CD4-positive, alpha-beta memory T cell (primary cell): ENCODE data around the gene KRT12. TPM values are rescaled to one million over a fixed set of nuclear protein-coding genes. Genes with fewer than 3 reads are reported as not detected.

Experiments
- CTCF ChIA-PET: fragments of 350-600 bp; sonication (Branson Sonifier 250); formaldehyde crosslinking; loops from one replicate; lab custom pipeline; 2021; ENCODE audit warnings: inconsistent platforms; ENCODE audit not compliant: partially characterized antibody; lab: Charles Lee
- POLR2A ChIA-PET: fragments of 350-600 bp; sonication (Branson Sonifier 250); formaldehyde crosslinking; loops from one replicate; lab custom pipeline; 2021; ENCODE audit not compliant: partially characterized antibody; lab: Charles Lee
- DNase-seq, 5 donors: peaks; one replicate each; pipeline versions ENCODE4 v3.0.0 to v3.0.0-alpha.2; 2020 to 2022; ENCODE audit warnings: mixed read lengths in 1 of 5
- H3K27ac ChIP-seq: one replicate; pipeline ENCODE4 v1.7.0; 2013; ENCODE audit warnings: low read depth, low read length
- H3K27me3 ChIP-seq: 2 replicates; pipeline ENCODE4 v1.7.0; 2013; ENCODE audit warnings: mild to moderate bottlenecking, low read length, moderate library complexity; ENCODE audit not compliant: insufficient read depth
- H3K36me3 ChIP-seq: 2 replicates; pipeline ENCODE4 v1.7.0; 2013; ENCODE audit warnings: mild to moderate bottlenecking, low read length, moderate library complexity; ENCODE audit not compliant: insufficient read depth
- H3K4me1 ChIP-seq: 2 replicates; pipeline ENCODE4 v1.7.0; 2013; ENCODE audit warnings: mild to moderate bottlenecking, low read length, moderate library complexity; ENCODE audit not compliant: insufficient read depth
- H3K4me3 ChIP-seq, 2 donors: one replicate each; pipeline ENCODE4 v1.7.0; 2013; ENCODE audit warnings: low read length in 2 of 2, mild to moderate bottlenecking in 1 of 2
- H3K9me3 ChIP-seq, 2 donors: one replicate each; pipeline ENCODE4 v1.7.0; 2013; ENCODE audit warnings: low read length in 2 of 2, control low read depth in 1 of 2; ENCODE audit not compliant: control insufficient read depth in 1 of 2
- H3K27ac Mint-ChIP-seq, 7 donors: one replicate each; pipeline ENCODE4 v1.8.0; 2020 to 2021; ENCODE audit warnings: mixed read lengths in 7 of 7, mild to moderate bottlenecking in 6 of 7, inconsistent platforms in 3 of 7, moderate library complexity in 3 of 7
- H3K27me3 Mint-ChIP-seq, 2 donors: one replicate each; pipeline ENCODE4 v1.8.0; 2020 to 2021; ENCODE audit warnings: mixed read lengths in 2 of 2
- H3K36me3 Mint-ChIP-seq, 2 donors: one replicate each; pipeline ENCODE4 v1.8.0; 2020 to 2021; ENCODE audit warnings: mixed read lengths in 2 of 2, inconsistent platforms in 1 of 2, mild to moderate bottlenecking in 1 of 2
- H3K4me1 Mint-ChIP-seq, 4 donors: one replicate each; pipeline ENCODE4 v1.8.0; 2020 to 2021; ENCODE audit warnings: mixed read lengths in 4 of 4, mild to moderate bottlenecking in 1 of 4
- H3K4me3 Mint-ChIP-seq, 8 donors: one replicate each; pipeline ENCODE4 v1.8.0; 2020 to 2021; ENCODE audit warnings: mixed read lengths in 8 of 8, mild to moderate bottlenecking in 7 of 8, moderate library complexity in 6 of 8, inconsistent platforms in 3 of 8
- H3K9me3 Mint-ChIP-seq, 8 donors: one replicate each; pipeline ENCODE4 v1.8.0; 2020 to 2021; ENCODE audit warnings: mixed read lengths in 8 of 8, mild to moderate bottlenecking in 5 of 8, inconsistent platforms in 3 of 8, moderate library complexity in 1 of 8
- intact Hi-C: fragments of 100-400 bp; cut with micrococcal nuclease; formaldehyde crosslinking; loops from one replicate; pipeline ENCODE4 v1.15.1; 2023
- polyA plus RNA-seq, 2 donors: library from polyadenylated mRNA; unstranded; fragments of 300-500 nt; fragmentation: Illumina TruSeq; gene quantifications; one replicate each; pipeline ENCODE4 v1.2.3, GENCODE V29; 2021
- total RNA-seq, 2 experiments: library from RNA; stranded (reverse); gene quantifications; one replicate each; pipeline ENCODE4 v1.2.3, GENCODE V29; 2021

The KRT12 gene
- total and polyA plus RNA-seq, 4 experiments from 2014 or later: not detected

DNA sequence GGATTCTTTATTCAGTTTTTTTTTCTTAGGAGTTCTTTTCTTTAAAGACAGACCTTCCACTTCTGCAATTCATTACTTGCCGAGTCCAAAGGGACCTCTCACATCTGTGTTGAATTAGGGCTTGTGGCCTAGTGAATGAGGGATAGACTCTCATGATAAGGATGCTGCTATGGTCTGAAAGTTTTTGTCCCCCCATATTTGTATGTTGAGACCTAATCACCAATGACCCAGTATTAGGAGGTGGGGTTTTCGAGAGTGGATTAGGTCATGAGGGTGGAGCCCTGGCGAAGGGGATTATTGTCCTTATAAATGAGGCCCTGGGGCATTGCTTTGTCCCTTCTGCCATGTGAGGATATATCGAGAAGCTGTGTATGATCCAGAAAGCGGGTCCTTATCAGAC, 9.5 kb downstream of the KRT12 start:
- Histone ChIP-seq H3K27me3 (no peaks in the 10 kb centered on the region), H3K4me1 (no peaks in the 10 kb centered on the region), H3K4me3 (no peak overlapping the region), H3K27ac (no peak overlapping the region), H3K36me3 (no peaks in the 10 kb centered on the region), H3K9me3 (no peaks in the 10 kb centered on the region)
- Mint-ChIP-seq H3K4me1 (peaks cover 0 to 4% (median 2%) of the 10 kb centered on the region in 4 donors), H3K27me3 (peaks cover 7 to 8% of the 10 kb centered on the region in 2 donors), H3K36me3 (no peaks in the 10 kb centered on the region), H3K4me3 (no peak overlapping the region), H3K27ac (peak overlapping the region in 2 of 7 donors; percentile 23 to 59), H3K9me3 (no peaks in the 10 kb centered on the region)
- CTCF ChIA-PET: interaction anchor here (0.6 to 6.1 kb wide), 13 partner anchors 10 to 839 kb away, joined by 3 to 136 read pairs (median 4); no protein-coding TSS in a partner anchor
- POLR2A ChIA-PET: interaction anchor here (0.9 to 1.9 kb wide), 4 partner anchors 39 to 834 kb away, joined by 4 to 8 read pairs (median 5); no protein-coding TSS in a partner anchor
- DNase-seq: no peak
- intact Hi-C loops: loop anchor here (1.0 to 5.0 kb wide), 5 partner anchors 55 to 809 kb away; no protein-coding TSS in a partner anchor

DNA sequence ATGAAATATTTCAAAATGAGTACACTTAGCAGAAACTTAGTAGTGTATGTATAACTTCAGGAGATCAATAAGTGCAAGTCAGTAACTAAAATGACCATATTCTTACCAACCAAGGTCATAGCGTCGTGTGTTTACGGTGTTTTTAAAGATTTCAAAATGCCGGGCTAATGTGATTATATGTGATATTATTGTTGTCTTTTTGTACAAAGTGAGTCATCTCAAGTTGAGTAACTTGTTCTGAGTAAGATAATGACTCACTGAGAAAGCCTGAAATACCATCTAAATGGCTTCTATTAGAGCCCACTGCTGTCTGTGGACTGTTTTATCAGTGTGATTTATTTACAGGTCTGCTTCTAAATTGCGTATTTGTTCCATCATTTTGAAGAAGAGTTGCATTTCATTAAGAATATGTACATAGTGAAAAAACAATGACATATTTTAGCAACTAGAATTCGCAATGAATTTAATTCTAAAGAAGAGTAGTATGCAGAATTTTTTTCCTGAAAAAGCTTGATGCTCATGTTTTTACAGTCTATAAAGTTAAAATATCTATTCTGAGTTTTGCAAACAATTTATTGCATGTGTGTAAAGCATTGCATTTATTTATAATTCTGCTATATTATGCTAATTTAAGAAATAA, 12.7 kb downstream of the KRT12 start:
- Mint-ChIP-seq H3K36me3 (no peaks in the 10 kb centered on the region), H3K9me3 (no peaks in the 10 kb centered on the region), H3K27ac (no peak overlapping the region), H3K27me3 (peaks cover 8 to 10% of the 10 kb centered on the region in 2 donors), H3K4me1 (peaks cover 0 to 4% (median 2%) of the 10 kb centered on the region in 4 donors), H3K4me3 (no peak overlapping the region)
- no peak overlapping the region for H3K4me3 ChIP-seq
- CTCF ChIA-PET: interaction anchor here (1.3 to 6.1 kb wide), 2 partner anchors 795 to 811 kb away, joined by 3 to 136 read pairs; no protein-coding TSS in a partner anchor
- no peak overlapping the region for H3K27ac ChIP-seq
- no peaks in the 10 kb centered on the region for H3K27me3 ChIP-seq
- H3K36me3 ChIP-seq: no peaks in the 10 kb centered on the region
- DNase-seq: no peak
- POLR2A ChIA-PET: no interaction called here
- intact Hi-C loops: no loop called here
- H3K4me1 ChIP-seq: no peaks in the 10 kb centered on the region
- H3K9me3 ChIP-seq: no peaks in the 10 kb centered on the region

DNA sequence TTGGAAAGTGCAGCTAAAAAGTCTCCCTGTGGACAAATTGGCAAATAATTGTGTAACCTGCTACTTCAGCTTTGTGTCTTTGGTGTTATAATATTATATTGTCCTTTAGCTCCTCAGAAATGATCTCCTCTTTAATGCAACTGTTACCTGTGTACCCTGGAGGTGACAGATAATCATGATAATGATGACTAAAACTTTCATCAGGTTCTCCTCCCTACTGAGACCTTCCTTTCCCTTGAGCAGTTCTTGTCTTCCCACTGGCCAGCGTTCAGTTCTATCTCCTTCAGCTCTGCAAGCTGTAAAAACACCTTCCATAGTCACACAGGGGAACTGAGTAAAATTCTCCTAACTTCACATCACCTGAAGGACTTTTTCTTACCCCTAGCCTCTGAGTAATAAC, 14.7 kb downstream of the KRT12 start:
- POLR2A ChIA-PET: no interaction called here
- Histone ChIP-seq H3K9me3 (no peaks in the 10 kb centered on the region), H3K27me3 (no peaks in the 10 kb centered on the region), H3K36me3 (no peaks in the 10 kb centered on the region), H3K4me3 (no peak overlapping the region), H3K27ac (no peak overlapping the region), H3K4me1 (no peaks in the 10 kb centered on the region)
- H3K36me3 Mint-ChIP-seq: no peaks in the 10 kb centered on the region
- DNase-seq: no peak
- peaks cover 0 to 4% (median 2%) of the 10 kb centered on the region in 4 donors for H3K4me1 Mint-ChIP-seq
- H3K27ac Mint-ChIP-seq: no peak overlapping the region
- H3K9me3 Mint-ChIP-seq: no peaks in the 10 kb centered on the region
- H3K4me3 Mint-ChIP-seq: no peak overlapping the region
- intact Hi-C loops: no loop called here
- H3K27me3 Mint-ChIP-seq: peaks cover 10 to 17% of the 10 kb centered on the region in 2 donors
- CTCF ChIA-PET: interaction anchor here (0.8 to 0.9 kb wide), 2 partner anchors 696 to 811 kb away, joined by 3 read pairs; no protein-coding TSS in a partner anchor

DNA sequence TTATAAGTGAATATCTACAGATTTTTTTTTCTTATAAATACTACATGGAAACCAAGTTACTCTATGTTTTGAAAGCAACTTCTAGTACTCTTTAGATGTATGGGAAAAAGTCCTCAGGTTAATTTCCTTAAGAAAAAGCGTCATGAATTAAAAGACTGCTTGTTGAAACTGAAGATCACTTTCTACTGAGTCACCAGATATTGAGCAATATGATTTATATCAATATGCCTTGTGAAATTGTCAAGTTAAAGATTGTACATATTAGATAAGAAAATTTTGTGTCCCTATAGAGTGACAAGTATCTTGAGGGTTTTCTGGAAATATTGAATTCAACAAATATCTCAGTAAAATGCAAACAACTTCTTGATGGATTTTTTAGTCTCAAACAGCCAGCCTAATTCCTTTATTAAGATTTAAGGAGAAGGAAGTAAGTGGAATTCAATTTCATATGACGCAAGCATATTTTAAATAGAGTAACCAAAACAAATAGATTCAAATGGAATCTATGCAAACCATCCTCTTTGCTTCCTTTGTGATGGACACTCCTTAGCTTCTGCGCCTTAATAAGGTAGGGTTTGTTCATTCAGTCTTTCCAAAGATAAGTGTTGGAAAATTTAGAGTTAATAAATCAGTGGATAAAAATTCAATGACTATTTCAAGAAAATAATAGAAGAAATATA, 16.6 kb downstream of the KRT12 start:
- no peak overlapping the region for H3K27ac ChIP-seq
- H3K4me1 Mint-ChIP-seq: no peaks in the 10 kb centered on the region
- no peaks in the 10 kb centered on the region for H3K9me3 ChIP-seq
- H3K4me1 ChIP-seq: no peaks in the 10 kb centered on the region
- no peak for DNase-seq
- POLR2A ChIA-PET: no interaction called here
- H3K36me3 Mint-ChIP-seq: no peaks in the 10 kb centered on the region
- no peaks in the 10 kb centered on the region for H3K36me3 ChIP-seq
- intact Hi-C loops: no loop called here
- CTCF ChIA-PET: interaction anchor here (1.4 to 2.0 kb wide), 2 partner anchors 812 to 815 kb away, joined by 4 to 7 read pairs; no protein-coding TSS in a partner anchor
- H3K27ac Mint-ChIP-seq: no peak overlapping the region
- peaks cover 16 to 19% of the 10 kb centered on the region in 2 donors for H3K27me3 Mint-ChIP-seq
- H3K27me3 ChIP-seq: no peaks in the 10 kb centered on the region
- H3K4me3 ChIP-seq: no peak overlapping the region
- no peaks in the 10 kb centered on the region for H3K9me3 Mint-ChIP-seq
- no peak overlapping the region for H3K4me3 Mint-ChIP-seq

DNA sequence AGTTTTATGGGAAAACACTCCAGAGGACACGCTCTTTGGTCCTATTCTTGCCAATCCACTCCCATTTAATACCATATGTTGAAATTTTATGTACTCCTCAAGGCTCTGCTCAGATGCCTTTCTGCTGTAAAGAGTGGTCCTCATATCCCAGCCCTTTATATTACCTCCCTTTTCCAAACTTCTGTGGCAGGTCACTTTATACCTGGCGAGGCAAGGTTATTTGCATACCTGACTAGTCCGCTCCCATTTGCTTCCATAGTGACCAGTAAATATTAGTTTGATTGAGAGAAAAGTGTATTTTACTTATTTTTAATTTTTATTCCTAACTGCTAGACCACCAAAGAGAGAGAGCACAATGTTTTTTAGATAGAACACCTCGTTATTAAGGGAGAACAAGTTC, 17.3 kb downstream of the KRT12 start:
- H3K4me3 ChIP-seq: no peak overlapping the region
- H3K9me3 Mint-ChIP-seq: no peaks in the 10 kb centered on the region
- no peaks in the 10 kb centered on the region for H3K27me3 ChIP-seq
- DNase-seq: no peak
- intact Hi-C loops: no loop called here
- no peaks in the 10 kb centered on the region for H3K36me3 Mint-ChIP-seq
- no peaks in the 10 kb centered on the region for H3K4me1 Mint-ChIP-seq
- no peak overlapping the region for H3K27ac Mint-ChIP-seq
- H3K36me3 ChIP-seq: no peaks in the 10 kb centered on the region
- POLR2A ChIA-PET: no interaction called here
- no peaks in the 10 kb centered on the region for H3K4me1 ChIP-seq
- no peak overlapping the region for H3K27ac ChIP-seq
- CTCF ChIA-PET: interaction anchor here (1.0 to 2.0 kb wide), 3 partner anchors 798 to 816 kb away, joined by 3 to 7 read pairs (median 4); no protein-coding TSS in a partner anchor
- no peaks in the 10 kb centered on the region for H3K9me3 ChIP-seq
- no peak overlapping the region for H3K4me3 Mint-ChIP-seq
- peaks cover 19 to 20% of the 10 kb centered on the region in 2 donors for H3K27me3 Mint-ChIP-seq

DNA sequence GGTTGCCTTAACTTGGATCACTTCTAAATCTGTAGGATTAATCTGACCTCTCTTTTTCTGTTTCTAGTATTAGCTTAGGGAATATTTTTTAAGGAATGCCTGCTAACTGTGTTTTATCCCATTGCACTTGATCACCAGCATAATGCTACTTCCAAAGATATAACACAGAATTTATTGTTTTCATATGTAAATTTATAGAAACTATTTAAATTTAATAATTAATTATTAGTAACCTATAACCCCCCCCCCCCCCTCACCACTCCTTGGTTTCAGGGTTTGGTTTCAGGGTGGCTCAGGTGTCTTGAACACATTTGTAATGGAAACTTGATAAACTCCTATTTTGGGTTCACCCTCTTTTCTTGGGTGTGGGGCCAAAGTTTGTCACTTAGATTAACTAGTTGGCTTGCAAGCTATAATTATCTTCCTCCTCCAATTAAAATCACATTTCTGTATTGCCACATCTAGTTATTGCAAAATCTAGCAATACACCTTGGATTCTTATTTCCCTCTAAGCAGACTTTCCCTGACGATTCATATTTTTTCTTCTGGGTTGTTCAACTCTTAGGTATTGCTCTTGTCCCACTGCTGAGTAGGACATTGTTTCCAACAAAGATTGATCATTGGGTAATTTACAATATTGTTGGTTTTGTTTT, 18.3 kb downstream of the KRT12 start:
- no peaks in the 10 kb centered on the region for H3K36me3 ChIP-seq
- POLR2A ChIA-PET: no interaction called here
- Mint-ChIP-seq H3K36me3 (no peaks in the 10 kb centered on the region), H3K27me3 (peaks cover 21 to 24% of the 10 kb centered on the region in 2 donors), H3K4me3 (no peak overlapping the region), H3K27ac (no peak overlapping the region), H3K9me3 (no peaks in the 10 kb centered on the region), H3K4me1 (no peaks in the 10 kb centered on the region)
- no peak overlapping the region for H3K4me3 ChIP-seq
- DNase-seq: no peak
- H3K27me3 ChIP-seq: no peaks in the 10 kb centered on the region
- no peak overlapping the region for H3K27ac ChIP-seq
- intact Hi-C loops: no loop called here
- CTCF ChIA-PET: interaction anchor here (0.9 to 1.7 kb wide), 4 partner anchors 7 to 814 kb away, joined by 3 to 4 read pairs (median 3); no protein-coding TSS in a partner anchor
- no peaks in the 10 kb centered on the region for H3K9me3 ChIP-seq
- H3K4me1 ChIP-seq: no peaks in the 10 kb centered on the region
